ENCODE results near the gene FUT3.
"Not testable (repeated sequence)": the region's sequence is repeated elsewhere in the genome, so short reads cannot be mapped to it uniquely, and the experiment has no call there.

FUT3 gene

DNA sequence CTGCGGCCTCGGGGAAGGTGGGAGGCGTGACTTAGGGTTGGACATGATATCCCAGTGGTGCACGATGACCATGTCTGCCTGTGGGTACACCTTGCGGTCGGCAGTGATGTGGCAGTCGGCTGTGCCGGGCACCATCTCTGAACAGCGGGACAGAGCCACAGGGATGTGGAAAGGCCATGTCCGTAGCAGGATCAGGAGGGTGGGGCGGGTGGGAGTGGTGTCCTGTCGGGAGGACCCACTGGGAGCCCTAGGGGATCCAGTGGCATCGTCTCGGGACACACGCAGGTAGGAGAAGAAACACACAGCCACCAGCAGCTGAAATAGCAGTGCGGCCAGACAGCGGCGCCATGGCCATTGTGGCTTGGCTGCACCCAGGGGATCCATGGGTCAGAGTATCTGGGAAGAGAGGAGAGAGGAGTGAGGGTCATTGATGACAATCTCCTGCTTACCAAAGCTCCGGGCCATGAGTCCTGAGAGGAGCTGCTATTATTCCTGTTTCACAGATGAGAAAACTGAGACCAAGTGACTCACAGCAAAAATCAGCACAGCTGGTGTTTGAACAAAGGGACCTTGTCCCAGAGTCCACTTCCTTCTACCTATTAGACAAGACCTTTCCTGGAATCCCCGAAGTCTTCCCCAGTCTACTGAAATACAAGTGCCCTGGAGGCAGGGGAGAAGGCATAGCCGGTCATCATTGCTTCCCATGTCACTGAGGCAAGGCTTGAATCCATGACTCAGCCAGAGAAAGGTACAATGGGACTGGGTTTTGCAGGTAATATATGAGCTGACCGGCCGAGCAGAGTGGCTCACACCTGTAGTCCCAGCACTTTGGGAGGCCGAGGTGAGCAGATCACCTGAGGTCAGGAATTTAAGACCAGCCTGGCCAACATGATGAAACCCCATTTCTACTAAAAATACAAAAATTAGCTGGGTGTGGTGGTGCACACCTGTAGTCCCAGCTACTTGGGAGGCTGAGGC, 6.5 kb downstream of the FUT3 start:
- no peak for DNase-seq

DNA sequence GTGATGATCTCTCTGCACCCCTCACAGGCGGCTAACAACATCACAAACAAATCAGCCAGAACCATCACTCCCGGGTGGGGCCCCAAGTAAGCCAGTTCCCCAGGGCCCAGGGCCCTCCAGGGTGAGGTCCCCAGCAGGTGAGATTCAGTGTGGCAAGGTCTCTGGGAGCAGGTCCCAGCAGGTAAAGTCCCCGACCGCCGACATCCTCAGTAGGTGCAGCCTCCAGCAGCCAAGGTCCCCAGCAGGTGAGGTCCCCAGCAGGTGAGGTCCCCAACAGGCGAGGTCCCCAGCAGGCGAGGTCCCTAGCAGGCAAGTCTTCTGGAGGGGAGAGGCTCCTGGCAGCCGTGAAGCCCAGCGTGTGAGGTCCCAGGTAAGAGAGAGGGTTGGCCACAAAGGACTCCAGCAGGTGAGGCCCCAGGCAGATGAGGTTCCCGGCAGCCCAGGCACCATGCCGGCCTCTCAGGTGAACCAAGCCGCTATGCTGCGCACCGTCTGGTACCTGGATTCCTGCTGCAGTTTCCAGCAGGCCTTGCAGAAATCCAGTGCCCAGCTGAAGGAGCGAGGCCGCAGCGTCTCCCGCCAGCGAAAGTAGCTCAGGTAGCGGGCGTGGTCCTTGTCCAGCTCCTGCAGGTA, 7.8 kb downstream of the FUT3 start:
- DNase-seq = no peak

- DNase-seq = not testable (repeated sequence)
Measured at GRCh38 chr19:5841735-5842111, 9.5 kb downstream of the FUT3 start.

DNA sequence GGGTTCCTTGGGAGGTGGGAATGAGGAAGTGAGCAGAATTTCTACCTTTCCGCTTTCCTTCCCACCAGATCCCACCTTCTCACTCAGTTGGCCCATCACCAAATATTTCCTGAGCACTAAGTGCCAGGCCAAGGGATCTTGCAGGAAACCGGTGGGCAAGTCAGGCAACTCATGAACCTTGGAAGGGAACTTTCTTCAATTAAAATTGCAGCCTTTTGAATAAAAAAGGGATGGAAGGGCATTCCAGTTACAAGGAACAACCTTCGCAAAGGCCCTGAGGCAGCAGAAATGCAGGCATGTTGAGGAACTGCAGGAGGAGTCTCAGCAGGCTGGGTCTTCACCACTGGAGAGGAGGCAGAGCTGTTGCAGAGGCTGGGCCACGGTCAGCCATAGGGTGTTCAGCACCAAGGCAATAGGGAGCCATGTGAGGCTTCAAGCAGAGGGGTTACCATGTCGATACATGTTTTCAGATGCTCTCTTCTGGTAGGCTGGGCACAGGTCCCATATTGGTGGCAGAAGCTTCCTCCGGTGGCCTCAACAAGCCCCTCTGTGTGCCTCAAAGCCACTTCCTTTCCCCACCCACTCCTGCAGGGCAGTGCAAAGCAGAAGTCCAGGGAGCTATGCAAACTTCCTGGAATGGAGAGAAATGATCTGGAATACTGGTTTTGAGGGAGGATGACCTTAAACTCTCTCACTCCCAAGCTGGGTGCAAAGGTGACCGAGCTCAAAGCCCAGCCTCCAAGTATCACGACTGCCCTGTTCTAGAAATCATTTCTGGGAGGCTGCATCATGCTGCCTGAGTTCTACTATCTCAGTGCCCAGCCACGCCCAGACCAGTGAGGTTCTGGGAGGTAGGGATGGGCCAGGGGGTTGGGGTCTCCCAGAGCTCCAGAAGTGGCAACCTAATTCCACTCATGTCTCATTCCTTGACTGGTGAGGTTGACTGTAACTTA, 11.9 kb downstream of the FUT3 start, which contains the start of gene FUT6:
Gene FUT6, minus strand, starts transcription at position 638 of the 953 bp plus-strand sequence. CDS start 7,135 bp downstream, outside the sequence.
- DNase-seq = peak; percentile 22

GRCh38 chr19:5838353-5839064, 12.7 kb downstream of the FUT3 start:
- DNase-seq = no peak

DNA sequence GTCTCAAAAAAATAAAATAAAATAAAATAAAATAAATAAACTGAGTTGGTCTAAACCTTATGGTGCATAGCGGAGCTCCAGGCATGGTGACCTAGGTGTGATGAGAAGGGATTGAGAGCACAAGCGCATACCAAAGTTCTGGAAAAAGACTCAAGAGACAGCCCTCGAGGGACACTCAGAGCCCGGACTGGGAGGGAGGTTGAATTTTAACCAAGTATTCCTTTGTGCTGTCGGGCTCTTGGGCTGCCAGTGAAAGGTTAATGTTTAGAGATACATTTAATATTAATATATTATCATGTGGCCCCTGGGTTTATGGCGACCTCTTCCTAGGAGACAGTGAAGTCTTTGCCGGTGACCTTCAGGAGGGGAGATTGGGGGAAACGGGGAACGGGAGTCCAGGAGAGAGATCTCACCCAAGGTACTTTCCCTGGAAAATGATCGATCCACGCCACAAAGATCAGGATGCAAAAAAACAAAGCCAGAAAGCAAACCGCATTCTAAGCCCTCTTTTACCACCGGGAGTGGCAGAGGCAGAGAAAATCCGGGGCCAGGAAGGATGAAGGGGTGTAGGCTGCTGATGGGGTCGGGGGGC, 13.4 kb downstream of the FUT3 start:
- DNase-seq = no peak

- DNase-seq = no peak
Measured at GRCh38 chr19:5832527-5833216, 18.6 kb downstream of the FUT3 start.

- no peak for DNase-seq
Measured at GRCh38 chr19:5832061-5832460, 19.2 kb downstream of the FUT3 start.

- no peak for DNase-seq
Measured at GRCh38 chr19:5831159-5831558, 20.1 kb downstream of the FUT3 start.

- no peak for DNase-seq
Measured at GRCh38 chr19:5829567-5830310, 21.5 kb downstream of the FUT3 start.

- DNase-seq = no peak
Measured at GRCh38 chr19:5828661-5829566, 22.3 kb downstream of the FUT3 start.

DNA sequence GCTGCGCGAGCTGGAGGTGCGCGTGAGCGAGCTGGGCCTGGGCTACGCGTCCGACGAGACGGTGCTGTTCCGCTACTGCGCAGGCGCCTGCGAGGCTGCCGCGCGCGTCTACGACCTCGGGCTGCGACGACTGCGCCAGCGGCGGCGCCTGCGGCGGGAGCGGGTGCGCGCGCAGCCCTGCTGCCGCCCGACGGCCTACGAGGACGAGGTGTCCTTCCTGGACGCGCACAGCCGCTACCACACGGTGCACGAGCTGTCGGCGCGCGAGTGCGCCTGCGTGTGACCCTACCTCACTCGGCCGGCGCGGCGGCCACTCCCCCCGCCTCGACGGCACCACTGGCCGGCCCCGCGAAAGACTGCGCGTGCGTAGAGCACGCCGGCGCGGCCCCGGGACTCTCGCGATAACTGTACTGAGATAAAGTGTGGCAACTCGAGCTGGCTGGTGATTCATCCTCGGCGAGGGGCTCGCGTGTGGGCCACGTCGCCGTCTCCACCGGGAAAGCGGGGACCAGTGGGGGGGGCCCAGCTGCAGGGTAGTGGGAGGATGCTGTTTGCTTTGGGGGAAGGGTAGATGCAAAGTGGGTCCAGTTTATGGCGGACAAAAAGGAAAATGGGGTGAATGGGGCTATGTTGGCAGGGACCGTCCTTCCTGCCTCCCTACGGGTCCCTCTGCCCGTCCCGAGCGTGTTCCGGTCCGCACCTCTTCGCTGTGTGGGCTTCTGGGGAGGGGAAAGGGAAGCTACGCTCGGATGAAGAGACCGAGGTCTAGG, 23.2 kb downstream of the FUT3 start:
- DNase-seq = peak; percentile 93

- no peak for DNase-seq
Measured at GRCh38 chr19:5827342-5827890, 23.8 kb downstream of the FUT3 start.

DNA sequence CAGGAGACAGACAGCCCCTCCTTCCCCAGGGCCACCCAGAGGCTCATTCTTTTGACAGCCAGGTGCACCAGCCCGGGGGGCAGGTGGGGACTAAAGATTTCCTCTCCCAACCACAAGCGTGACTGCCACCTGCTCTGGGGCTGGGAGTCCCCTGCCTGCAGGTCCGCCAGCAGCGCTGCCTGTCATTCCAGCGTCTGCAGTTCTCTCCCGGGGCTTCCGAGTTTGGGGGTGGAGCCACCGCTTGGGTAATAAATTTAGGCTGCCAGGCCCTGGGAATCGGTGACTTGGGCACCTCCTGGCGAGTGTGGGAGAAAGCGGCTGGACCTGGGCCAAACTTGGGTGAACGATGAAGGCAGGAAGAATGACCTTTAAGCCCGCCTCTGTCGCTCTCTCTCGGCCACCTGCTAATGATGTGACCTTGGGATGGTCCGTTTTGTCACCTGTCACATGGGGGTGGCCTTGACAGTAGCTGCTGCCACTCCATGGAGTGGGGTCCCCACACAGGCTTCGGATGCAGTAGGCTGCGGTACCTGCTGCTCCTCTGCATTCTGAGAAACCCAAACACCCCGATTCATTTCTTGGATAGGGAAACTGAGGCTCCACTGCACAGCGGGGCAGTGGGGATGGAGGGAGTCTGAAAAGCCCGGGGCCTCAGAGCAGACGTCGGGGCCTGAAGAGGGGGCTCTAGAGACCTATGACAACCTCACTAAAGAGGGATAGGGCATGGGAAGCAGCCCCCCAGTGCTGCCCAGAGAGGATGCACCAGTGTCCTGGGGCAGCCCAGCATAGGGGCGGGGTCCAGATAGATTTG, 24.5 kb downstream of the FUT3 start:
- peak; percentile 39 for DNase-seq

DNA sequence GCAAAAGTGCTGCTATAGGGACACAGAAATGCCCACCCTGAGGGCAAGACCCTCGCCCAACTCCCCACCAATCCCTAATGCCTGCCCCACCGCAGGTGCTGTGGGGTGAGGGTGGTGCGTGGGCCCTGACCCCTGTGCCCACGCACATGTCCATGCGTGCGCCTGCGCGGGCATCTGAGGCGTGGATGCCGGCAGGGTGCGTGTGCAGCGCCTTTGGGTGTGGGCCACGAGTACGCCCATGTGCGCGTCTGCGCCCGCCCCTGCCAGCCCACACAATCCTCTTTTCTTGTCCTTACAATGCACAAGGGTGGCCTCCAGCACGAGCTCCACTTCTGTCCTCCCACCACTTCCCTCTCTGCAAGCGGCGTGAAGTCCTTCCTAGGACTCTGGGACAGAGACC, 26.1 kb downstream of the FUT3 start:
- no peak for DNase-seq

DNA sequence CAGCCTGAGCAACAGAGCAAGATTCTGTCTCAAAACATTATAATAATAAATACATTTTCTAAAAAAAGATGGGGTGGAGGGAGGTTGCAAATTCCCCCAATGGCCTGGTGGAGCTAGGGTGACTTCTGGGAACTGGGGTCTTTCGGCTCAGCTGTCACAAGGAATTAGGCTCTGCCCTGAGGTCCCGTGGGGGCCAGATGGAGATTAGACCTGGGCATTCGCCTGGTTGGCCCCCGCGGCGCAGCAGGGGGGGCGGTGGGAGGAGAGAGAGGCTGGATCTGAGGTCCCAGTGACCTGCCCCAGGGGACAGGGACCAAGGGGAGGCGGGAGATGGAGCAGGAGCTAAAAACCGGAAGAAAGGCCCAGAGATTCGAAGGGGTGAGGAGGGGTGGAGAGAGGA, 26.5 kb downstream of the FUT3 start:
- DNase-seq = no peak

DNA sequence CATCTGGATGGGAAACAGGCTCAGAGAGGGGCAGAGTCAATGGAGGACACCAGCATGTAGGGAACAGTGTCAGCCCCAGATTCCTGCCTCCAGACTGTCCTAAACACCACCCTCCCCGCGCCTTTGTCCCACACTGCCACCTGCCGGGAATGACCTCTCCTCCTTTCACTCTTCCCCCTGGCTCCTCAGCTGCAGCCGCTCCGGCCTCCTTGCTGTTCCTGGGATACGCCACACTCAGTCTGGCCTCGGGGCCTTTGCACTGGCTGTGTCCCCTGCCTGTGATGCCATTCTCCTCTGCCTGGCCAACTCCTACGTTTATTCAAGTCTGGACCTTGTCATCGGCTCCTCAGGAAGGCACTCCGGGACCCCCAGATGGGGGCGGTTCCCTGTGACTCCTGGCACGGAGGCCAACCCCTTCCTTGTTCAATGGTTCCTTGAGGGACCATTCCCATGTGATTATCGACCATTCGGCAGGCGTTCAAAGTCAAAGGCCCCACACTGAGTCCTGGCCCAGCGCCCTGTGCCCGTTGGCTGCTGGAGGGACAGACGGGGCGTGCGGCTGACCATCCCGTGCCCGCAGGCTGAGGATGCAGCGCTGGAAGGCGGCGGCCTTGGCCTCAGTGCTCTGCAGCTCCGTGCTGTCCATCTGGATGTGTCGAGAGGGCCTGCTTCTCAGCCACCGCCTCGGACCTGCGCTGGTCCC, 27.5 kb downstream of the FUT3 start:
- no peak for DNase-seq
